ENCODE data around the gene NUDT14.
A peak's percentile ranks its signal among the peaks of the same experiment; 100 is the strongest.

NUDT14 gene

DNA sequence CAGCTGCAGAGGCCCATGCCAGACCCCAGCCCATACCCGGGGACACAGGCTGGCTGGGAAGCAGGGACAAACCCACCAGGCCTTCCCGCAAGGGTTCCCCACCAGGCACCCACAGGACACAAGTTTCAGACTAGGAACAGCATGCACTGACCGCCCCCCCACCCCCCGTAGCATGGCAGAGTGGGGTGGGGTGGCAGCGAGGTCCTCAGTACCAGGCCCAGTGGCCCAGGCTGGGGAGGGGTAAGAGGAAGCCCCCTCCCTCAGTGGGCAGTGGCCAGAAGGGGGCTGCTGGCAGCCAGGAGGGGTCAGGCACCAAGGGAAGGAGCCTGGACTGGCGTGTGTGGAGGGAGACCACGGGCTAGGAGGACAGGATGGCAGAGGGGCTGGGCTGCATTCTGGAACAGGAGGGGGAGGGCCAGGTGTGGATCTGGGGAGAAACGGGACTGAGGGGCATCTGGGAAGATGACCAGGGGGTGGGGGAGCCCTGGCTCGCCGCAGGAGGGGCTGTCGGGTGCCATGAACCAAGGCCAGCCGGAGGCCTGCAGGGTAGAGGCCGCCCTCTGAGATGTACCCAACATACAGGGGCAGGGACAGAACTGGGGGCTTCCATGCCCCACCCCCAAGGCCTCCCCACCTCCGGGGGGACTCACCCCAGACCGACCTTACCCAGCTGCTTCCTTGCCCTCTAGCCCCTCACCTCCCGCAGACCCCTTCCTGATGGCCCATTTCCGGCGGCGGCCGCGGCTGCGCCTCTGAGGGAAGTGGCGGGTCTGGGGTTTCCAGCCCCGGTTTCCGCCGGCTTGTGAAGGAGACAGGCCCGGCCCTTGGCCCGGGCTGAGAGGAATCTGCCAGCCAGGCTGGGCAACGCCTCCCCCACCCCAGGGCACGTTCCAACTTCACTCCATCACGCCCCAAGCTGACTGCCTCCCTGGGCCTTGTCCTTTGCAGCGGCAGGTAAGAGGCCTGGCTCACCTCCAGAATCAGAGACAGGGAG is 6.9 kb downstream of the NUDT14 start:
- no peak for DNase-seq (ENCODE audit: low spot score)

DNA sequence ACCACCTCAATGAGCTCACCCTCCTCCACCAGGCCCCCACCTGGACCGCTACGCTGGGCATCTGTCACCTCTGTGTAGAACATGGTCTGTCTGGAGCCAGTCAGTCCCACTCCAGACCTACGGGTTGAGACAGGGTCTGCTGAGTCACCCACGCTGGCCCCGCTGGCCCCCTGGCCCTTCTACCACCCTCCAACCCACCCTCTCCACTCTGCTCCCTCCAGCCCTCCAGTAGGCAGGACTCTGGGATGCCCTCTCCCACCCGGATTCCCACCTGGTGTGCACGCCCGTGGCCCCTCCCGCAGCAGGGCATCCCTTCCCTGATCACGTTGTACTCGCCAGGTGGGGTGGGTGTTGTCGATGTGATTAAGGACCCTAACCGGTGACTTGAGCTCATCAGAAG is 8.0 kb downstream of the NUDT14 start:
- DNase-seq (ENCODE audit: low spot score): no peak

DNA sequence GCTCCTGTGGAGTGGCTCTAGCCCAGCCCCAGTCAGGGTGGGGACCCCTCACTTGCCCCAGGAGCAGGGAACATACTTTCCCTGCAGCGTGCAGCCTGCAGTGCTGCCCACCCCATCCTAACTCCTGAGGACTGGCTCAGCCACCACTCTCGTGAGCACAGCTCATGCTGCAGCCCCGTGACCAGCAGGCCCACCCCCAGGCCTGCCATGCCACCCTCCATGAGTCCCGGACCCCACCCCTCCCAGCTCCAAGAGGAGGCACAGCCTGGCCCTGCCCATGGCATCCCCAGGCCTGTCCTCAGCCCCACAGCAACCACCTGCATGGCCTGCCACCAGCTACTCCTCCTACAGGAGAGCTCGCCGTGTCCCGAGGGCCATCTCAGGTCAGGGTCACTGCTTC is 8.6 kb downstream of the NUDT14 start:
- no peak for DNase-seq (ENCODE audit: low spot score)

DNA sequence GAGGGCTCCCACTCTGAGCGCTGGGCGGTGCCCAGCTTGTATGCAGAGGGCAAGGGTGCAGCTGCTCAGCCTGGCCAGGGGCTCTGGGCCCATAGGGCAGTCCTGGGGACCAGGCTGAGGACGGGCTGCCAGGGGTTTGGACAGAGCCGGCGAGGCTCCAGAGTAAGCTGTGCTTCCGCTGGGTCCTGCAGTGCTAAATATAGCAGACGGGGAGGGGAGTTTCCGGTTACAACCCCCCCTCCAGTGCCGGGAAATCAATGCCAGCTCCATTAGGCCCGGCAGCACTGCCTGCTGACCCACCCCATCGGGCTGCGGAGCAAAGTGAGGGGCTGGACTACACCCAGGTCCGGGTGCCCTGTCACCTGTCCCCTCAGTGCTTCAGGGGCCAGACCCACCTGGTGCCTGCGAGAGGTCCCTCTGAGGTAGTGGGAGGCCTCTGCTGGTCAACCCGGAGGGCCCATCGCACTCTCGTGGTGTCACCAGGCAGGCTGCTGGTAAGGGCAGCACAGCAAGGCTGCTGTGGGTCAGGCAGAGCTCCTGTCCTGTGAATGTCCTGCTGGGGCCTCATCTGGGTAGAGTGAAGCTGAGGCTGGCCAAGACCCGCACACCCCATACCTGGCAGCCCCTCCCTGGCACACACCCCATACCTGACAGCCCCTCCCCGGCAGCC is 10.0 kb downstream of the NUDT14 start:
- no peak for DNase-seq (ENCODE audit: low spot score)

DNA sequence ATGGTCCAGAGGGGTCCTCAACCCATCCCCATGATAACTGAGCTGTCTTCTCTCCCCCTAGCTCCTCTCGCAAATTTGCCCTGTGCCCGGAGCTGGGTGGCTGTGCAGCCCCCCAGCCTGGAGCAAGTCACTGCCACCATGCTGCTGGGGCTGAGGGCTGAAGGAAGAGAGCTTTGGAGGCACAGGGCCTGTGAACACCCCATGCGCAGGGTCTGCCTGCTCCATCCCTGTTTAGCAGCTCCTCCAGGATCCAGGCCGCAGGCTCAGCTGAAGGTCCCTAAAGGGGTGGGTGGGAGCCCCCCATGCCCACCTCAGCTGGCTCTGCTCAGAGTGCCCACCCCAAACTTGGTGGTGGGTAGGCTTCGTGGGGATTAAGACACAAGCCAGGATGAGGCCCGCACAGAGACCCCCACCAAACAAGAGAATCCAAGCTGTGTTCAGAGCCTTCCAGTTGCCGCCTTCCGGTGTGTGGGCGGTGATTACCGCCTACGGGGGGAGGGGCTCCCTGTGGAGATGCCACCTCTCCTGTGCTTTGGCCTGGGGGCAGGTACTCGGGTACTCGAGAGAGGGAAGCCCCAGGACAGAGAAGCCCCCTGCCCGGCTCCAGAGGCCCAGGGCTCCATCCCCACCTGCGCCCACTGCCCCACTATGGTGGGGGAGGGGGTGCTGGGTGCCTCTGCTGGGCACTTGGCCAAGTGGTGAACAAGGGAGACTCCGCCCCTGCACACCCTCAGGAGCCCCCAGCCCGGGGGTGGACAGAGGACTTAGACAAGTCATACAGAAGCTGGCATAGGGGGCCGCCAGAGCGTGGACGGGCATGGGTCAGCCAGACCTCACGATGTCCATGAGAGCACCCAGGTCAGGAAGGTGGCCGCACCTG is 11.1 kb downstream of the NUDT14 start:
- DNase-seq (ENCODE audit: low spot score): no peak

DNA sequence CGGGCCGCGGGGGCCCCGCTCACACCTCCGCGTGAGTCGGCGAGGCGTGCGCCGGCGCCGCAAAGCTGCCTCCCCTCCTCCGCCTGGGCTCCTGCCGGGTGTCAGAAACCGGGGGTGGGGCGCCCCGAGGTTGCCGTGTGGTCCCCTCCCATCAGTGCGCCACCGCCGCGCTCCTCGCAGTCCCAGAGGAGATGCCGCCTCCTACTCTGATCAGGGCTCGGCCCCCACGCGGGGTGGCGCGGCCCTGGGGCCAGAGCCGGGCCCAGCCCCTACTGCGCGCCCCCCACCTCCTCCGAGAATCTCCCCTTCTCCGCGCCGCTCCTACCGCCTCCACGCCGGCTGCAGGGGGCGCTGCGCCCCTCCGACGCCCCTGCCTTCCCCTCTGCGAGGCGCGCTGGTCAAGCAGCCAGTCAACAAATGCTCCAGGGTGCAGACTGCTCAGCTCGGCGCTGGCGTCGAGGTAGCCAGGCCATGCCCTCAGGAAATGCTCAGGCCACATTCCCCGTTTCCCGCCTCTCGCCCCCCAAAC is 12.1 kb downstream of the NUDT14 start:
- DNase-seq (ENCODE audit: low spot score): no peak

DNA sequence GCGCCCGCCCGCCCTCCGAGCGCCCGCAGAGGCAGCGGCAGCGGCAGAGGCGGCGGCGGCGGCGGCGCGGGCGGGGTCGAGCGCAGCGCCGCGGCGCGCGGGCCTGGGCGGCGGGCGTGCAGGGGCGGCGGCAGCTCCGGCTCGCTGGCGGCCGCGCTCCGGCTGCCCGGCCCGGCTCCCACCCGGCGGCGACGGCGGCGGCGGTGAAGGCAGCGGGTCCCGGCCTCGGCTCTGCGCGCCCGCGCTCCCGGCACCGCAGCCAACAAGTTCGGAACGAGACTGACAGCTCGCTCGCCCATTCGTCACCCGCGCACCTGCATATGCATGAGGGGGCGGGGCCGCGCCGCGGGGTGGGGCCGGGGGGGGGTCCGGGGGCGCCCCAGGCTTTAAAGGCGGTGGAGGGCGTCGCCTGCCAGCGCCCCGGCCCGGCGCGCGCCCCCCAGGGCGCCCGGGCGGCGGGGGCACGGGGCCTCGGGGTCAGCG is 12.6 kb downstream of the NUDT14 start, which contains the start of gene JAG2:
JAG2 (minus strand) TSS at position 281 of the 483 bp plus-strand sequence. CDS start 356 bp downstream, outside the sequence.
- DNase-seq (ENCODE audit: low spot score): peak; percentile 61

DNA sequence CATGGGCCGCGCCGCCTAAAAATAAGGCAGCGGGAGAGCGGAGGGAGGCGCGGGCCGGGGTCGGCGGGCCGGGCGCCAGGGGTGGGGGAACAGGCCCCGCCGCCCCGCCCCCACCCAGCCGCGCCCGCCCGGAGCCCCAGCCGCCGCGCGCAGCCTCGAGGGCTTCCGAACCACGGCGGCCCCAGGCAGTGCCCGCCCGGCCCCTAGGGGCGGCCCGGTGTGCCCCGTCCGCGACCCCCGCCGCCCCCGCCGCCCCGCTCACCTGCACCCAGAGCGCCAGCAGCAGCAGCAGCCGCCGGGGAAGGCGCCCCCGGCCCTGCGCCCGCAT is 13.1 kb downstream of the NUDT14 start:
- DNase-seq (ENCODE audit: low spot score): no peak

DNA sequence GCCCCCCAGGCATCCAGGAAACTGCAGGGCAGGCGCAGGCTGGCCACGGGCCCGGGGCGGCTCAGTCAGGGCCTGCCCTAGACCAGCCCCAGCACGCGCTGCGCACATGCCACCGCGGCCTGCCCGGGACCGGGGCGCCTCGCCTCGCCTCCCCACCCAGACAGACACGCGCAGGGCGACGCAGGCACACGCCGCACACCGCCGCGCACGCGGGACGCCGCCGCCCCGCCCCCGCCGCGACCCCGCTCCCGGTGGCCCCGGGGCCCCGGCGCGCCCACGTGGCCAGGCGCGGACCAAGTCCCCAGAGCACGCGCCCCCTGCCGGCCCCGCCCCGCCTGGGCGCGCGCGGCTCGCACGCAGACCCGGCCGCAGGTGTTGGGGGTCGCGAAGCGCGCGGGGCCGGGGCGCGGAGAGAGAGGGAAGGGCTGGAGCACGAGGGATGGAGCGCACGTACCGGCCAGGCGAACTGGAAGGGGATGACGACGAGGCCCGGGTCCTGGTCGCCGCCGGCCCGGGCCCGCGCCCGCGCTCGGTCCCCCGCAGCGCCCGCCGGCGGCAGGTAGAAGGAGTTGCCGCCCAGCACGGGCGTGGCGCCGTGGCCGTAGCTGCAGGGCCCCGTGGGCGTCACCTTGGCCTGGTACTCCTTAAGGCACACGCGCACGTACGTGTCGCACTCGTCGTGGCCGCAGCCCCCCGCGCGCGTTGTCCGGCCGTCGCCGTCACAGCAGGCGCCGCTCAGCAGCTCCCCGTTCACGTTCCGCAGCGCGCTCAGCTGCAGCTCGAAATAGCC is 13.6 kb downstream of the NUDT14 start:
- DNase-seq (ENCODE audit: low spot score): no peak

DNA sequence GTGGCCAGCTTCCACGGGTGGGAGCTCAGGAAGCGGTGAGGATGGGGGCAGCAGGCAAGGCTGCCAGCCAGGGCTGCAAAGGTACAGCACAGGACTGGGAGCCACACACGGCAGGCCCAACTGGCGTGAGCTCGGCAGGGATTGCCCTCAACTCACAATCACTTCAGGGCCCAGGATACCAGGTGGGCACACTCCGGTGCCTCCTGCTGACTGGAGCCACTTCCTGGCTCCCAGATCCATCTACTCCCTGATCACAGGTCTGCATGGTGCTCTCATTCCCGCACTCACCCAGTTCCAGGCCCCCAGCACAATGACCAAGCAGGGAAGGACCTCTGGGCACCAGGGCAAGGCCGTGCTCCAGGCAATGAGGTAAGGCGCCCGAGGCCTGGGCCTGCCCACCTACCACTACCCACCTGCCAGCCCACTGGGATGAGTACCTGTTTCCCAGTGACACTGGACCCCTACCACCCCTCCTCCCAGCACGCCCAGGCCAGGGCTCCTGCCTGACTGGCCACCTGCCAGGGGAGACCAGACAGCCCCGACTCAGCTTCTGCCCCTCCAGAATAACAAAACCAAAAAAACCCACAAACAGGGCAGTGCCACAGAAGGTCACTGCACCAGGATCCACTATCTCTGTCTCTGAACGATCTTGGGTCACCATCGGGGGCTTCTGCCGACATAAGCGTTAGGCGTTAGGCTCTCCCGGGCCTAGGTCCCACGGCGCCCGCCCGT is 14.4 kb downstream of the NUDT14 start:
- DNase-seq (ENCODE audit: low spot score): no peak

DNA sequence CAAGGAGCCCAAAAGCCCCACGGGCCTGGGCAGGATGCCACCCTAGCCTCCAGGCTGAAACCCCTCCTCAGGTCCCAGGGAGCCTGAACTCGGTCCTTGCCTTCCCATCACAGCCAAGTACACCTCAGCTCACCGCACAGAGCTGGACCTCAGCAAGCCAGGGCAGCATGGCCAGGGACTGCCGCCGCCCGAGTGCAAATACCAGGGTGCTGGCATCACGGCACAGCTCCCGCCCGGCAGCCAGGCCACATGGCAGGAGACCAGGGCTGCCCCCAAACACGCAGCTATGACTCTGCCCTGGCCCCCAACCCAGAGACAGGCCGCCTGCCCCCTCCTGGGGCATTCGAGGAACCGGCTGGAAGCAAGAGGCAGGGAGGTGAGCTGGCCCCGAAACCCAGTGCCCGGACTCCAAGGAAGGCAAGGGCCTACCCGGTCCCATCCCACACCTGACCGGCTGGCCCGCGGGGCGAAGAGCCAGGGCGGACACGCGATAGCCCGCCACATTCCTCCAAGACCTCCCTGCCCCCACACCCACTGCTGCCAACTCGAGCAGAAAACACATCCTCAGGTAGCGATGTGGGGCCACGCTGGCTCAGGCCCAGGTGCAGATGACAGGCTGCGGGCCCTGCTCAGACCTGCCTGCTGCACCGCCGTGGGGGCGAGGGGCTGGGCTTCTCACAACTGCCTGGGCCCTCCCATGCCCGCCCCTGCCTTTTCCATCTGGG is 15.2 kb downstream of the NUDT14 start:
- DNase-seq (ENCODE audit: low spot score): no peak

DNA sequence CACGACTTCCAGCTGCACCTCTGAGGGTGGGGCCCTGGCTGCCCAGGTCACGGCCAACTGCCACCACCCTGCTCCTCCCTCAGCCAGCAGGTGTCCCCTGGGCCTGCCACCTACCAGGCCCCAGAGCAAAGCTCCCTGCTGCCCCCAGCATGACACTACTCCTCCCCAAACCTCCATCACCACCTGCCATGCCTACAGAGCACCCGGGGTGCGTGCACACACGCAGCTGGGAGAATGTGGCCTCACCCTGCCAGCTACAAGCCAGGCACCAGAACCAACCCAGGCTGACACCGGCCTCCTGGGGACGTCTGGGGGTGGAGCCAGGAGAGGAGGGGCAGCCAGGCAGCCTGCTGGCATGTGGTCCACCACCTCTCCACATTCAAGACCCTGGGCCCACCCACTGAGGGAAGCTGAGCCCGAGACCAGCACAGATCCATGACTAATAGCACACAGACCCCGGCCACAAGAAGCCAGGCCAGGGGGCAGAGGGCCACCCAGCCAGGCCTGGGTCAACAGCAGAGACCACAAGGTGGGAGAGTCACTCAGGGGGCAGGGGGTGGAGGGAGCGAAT is 15.9 kb downstream of the NUDT14 start:
- DNase-seq (ENCODE audit: low spot score): no peak

DNA sequence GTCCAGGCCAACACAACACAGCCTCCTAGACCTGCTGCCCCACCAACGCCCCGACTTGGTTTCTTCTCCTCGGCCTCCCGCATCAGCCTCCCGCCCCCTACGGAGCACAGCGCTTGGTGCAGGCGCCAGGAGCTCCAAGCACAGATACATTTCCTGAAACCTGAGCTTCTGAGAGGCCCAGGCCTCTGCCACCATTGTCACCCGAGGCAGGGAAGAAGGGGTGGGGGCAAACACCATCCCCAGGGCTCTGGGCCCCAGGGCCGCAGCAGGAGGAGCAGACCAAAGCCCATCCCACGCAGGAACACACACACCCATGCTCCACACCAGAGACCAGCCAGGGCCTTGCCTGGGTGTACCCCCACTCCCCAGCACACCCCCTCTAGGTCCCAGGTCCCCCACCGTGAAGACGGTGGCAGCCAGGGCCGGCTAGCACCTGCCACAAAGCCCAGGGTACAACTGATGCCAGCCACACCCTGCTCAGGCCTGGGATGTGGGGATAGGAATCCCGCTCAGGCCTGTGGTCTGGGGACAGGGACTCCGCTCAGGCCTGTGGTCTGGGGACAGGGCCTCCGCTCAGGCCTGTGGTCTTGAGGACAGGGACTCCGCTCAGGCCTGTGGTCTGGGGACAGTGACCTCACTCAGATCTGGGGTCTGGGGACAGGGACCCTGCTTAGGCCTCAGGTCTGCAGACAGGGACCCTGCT is 17.9 kb downstream of the NUDT14 start:
- DNase-seq (ENCODE audit: low spot score): no peak

DNA sequence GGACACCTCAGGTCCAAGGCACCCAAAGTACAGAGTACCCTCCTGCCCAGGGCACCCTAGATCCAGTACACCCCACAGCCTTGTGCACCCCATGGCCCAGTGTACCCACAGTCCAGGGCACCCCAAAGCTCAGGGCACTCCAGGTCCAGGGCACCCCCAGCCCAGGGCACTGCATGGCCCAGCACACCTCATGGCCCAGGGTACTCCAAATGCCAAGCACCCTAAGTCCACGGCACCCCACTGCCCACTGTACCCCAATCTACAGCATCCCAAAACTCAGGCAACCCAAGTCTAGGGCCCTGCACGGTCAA is 18.5 kb downstream of the NUDT14 start:
- no peak for DNase-seq (ENCODE audit: low spot score)

DNA sequence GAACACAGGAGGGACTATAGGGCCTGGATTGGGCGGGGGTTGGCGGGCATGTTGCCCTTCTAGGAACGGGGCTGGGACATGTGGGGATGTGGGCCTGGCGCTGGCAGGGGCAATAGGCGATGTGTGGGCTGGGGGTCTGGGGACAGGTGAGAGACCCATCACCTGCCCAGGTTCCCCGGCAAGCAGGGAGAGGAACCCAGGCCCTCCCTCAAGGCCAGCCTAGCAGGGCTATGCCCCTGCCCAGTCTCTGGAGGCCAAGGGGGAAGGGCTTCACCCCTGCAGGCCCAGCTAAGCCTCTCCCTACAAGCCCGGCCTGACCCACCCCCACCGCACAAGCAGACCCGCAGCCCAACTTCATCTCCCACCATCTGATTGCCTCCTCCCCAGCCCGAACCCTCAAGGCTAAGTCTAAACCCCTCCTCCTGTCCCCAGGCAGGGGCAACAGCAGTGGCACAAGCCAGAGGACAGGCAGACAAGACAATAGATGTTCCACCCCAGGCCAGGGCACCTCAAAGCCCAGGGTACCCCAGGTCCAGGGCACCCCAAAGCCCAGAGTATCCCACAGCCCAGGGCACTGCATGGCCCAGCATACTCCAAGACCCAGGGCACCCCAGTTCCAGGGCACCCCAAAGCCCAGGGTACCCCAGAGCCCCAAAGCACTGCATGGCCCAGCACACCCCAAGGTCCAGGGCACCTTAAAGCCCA is 19.0 kb downstream of the NUDT14 start:
- DNase-seq (ENCODE audit: low spot score): no peak

DNA sequence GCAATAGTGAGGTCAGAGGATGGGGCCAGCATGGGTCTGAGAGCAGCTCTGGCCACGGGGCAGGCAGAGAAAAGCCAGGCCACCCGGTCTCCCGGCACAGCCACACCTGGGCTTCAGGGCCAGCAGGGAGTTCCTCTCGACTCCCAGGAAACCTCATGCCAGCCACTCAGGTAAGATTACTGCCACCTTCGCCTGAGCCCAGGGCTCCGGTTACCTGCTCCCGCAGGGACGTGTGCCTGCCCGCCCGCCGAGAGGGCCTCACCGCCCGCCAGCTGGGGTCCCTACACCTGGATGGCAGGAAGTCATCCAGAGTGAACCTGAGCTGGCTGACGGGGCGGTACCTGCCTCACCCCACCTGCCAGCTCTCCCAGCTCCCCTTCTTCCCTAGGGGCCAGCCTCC is 19.8 kb downstream of the NUDT14 start:
- DNase-seq (ENCODE audit: low spot score): no peak

DNA sequence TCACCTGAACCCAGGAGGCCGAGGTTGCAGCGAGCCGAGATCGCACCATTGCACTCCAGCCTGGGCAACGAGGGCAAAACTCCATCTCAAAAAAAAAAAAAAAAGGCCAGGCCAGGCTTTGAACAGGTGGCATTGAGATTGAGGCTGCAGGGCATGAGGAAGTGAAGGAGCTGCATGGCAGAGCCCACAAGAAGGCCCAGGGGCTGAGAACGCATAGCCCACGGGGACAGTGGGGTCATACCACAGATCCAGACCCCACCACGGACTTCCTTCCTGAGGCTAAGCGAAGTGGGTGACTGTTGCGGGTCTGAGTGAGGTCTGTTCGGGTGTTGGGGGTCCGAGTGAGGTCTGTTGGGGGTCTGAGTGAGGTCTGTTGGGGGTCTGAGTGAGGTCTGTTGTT is 20.3 kb downstream of the NUDT14 start:
- DNase-seq (ENCODE audit: low spot score): no peak

DNA sequence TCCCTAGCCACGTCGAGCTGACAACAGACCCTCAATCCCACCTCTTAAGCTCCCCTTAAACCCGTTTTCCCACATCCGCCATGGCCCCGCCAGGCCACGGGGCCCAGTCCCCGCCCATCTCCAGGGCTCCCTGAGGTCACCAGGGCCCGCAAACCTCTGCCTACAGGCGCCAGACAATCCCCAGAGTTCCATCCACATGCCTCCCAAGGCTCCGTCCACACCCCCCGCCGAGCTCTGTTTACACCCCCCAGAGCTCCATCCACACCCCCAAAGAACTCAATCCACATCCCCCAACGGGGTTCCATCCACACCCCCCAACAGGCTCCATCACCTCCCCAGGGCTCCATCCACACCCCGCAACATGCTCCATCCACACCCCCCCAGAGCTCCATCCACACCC is 21.8 kb downstream of the NUDT14 start:
- DNase-seq (ENCODE audit: low spot score): no peak
